ENCODE results near the gene SHKBP1.
A peak's percentile ranks its signal among the peaks of the same experiment; 100 is the strongest.
"Not testable (repeated sequence)": the region's sequence is repeated elsewhere in the genome, so short reads cannot be mapped to it uniquely, and the experiment has no call there.

Gene SHKBP1

DNA sequence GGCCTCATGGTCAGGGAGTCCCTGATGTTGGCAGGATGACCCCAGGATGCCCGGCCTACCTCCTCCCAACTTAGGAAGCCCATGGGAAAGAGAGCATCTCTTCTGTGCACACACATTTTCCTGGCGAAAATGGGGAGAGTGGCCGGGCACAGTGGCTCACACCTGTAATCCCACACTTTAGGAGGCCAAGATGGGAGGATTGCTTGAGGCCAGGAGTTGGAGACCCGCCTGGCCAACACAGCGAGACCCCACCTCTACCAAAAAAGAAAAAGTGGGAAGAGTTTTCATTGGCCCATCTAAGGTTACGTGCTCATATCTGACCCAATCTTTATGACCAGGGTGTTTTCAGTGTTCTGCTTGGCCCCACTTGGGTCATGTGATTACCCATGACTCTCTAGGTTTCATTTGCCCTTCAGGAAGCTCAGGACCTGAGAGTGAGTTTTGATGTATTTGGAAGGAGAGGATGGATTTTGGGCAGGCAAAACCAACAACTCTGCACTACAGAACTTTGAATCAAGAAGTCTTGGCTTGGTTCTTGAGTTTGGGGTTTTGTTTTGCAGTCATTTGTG is 33.6 kb upstream of the SHKBP1 start:
- peaks cover 18% of the 10 kb centered on the region for H3K4me1 ChIP-seq
- DNase-seq, result no peak
- TF ChIP-seq CTCF (IDR thresholded peaks at IDR 0.05; ENCODE audit: low read depth, low read length), result no peak
- peaks cover 6% of the 10 kb centered on the region for H3K36me3 ChIP-seq
- no peaks in the 10 kb centered on the region for H3K9me3 ChIP-seq
- no peak overlapping the region for H3K4me3 ChIP-seq (ENCODE audit: low read depth, low read length)
- H3K27me3 ChIP-seq, result no peaks in the 10 kb centered on the region

DNA sequence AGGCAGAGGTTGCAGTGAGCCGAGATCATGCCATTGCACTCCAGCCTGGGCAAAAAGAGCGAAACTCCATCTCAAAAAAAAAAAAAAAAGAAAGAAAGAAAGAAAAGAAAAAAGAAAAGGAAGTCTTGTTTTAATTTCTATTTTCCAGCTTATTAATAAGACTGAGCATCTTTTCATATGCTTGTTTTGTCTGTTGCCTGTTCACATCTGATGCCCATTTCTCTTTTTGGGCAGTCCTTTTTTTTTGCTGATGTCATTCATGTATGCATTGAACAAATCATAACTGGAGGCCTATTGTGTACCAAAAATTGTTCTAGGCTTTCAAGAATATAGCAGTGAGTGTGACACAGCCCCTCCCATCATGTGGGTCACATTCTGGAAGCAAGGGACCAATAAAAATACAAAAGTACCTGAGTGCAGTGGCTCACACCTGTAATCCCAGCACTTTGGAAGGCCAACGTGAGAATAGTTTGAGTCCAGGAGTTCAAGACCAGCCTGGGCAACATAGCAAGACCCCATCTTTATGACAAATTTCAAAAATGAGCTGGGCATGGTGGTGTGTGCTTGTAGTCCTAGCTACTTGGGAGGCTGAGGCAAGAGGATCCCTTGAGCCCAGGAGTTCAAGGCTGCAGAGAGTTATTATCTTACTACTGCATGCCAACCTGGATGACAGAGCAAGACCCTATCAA is 30.4 kb upstream of the SHKBP1 start:
- not testable (repeated sequence) for H3K9me3 ChIP-seq; DNase-seq; H3K36me3 ChIP-seq; H3K27me3 ChIP-seq; H3K4me3 ChIP-seq (ENCODE audit: low read depth, low read length)
- peaks cover 18% of the 10 kb centered on the region for H3K4me1 ChIP-seq

GRCh38 chr19:40547190-40547589 is 29.5 kb upstream of the SHKBP1 start:
- H3K9me3 ChIP-seq; H3K36me3 ChIP-seq; DNase-seq; H3K27me3 ChIP-seq; H3K4me3 ChIP-seq (ENCODE audit: low read depth, low read length): not testable (repeated sequence)
- H3K4me1 ChIP-seq, result peaks cover 15% of the 10 kb centered on the region

DNA sequence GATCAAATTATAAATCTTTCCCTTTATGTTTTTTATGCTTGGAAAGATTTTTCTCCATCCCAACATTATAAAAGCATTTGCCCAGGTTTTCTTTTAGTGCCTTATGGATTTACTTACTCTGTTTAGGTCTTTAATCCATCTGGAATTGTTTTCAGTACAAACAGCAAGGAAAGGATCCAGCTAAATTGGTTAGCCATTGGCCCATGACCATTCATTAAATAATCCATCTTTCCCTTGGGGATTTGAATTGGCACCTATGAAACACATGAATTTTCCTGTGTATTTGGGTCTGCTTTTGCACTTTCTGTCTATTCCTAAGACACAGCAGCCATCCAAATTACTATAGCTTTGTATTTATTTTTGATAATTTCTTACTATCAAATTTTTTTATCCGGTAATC is 28.8 kb upstream of the SHKBP1 start:
- Histone ChIP-seq H3K36me3 (peaks cover 6% of the 10 kb centered on the region), H3K9me3 (no peaks in the 10 kb centered on the region), H3K4me1 (peaks cover 12% of the 10 kb centered on the region), H3K4me3 (ENCODE audit: low read depth, low read length) (no peak overlapping the region), H3K27me3 (no peaks in the 10 kb centered on the region)
- DNase-seq, result no peak
- no peak for TF ChIP-seq CTCF (IDR thresholded peaks at IDR 0.05; ENCODE audit: low read depth, low read length)

DNA sequence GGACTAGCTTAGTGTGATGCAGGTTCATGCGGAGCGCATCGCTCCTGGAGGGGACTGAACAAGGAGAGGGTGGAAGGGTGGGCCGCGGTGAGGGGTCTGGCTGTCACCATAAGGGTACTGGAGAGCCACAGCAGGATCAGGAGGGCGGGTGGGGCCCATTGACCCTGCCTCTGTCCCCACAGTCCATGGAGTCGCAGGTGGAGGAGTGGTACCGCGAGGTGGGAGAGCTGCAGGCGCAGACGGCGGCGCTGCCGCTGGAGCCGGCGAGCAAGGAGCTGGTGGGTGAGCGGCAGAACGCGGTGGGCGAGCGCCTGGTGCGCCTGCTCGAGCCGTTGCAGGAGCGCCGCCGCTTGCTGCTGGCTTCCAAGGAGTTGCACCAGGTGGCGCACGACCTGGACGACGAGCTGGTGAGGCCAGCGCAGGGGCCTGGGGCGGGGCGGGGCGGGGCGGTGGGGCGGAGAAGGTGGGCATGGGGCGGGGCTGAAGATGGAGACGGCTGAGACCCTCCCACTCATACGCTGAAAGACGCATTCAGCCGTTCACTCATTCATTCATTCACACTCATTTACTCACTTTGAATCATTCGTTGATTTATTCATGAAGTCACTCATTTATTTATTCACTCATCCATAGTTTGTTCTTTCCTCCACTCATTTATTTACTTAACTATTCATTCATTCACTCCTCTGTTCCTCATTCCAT is 27.5 kb upstream of the SHKBP1 start:
- no peaks in the 10 kb centered on the region for H3K9me3 ChIP-seq
- no peaks in the 10 kb centered on the region for H3K27me3 ChIP-seq
- H3K4me3 ChIP-seq (ENCODE audit: low read depth, low read length), result peak overlapping the region; percentile 44
- TF ChIP-seq CTCF (IDR thresholded peaks at IDR 0.05; ENCODE audit: low read depth, low read length), result peak; percentile 48; the same call in 1 of the 2 replicates
- peaks cover 6% of the 10 kb centered on the region for H3K36me3 ChIP-seq
- DNase-seq, result peak; percentile 95
- peaks cover 3% of the 10 kb centered on the region; the same call in 1 of the 2 replicates for H3K4me1 ChIP-seq

GRCh38 chr19:40550951-40551350 is 25.7 kb upstream of the SHKBP1 start:
- TF ChIP-seq CTCF (IDR thresholded peaks at IDR 0.05; ENCODE audit: low read depth, low read length), result no peak
- no peaks in the 10 kb centered on the region for H3K9me3 ChIP-seq
- no peak overlapping the region for H3K4me3 ChIP-seq (ENCODE audit: low read depth, low read length)
- no peaks in the 10 kb centered on the region for H3K27me3 ChIP-seq
- no peak for DNase-seq
- peaks cover 3% of the 10 kb centered on the region; the same call in 1 of the 2 replicates for H3K4me1 ChIP-seq
- no peaks in the 10 kb centered on the region; the same call in 1 of the 2 replicates for H3K36me3 ChIP-seq

DNA sequence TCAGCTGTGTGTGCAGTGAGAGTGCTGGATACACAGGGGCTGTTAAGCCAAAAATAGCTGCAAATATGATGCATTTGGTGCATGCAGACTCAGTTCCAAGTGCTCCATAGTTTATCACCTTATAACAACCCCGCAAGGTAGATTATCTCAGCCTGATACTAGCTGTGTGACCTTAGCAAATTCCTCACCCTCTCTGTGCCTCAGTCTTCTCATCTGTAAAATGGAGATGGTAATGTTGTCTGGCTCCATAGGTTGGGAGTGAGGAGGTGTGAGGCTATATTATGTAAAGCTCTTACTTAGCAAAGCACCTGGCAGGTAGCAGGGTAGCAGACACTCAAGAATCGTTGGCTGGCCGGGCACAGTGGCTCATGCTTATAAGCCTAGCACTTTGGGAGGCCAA is 23.8 kb upstream of the SHKBP1 start:
- H3K9me3 ChIP-seq, result no peaks in the 10 kb centered on the region
- no peaks in the 10 kb centered on the region for H3K27me3 ChIP-seq
- peaks cover 3% of the 10 kb centered on the region; the same call in 1 of the 2 replicates for H3K4me1 ChIP-seq
- H3K4me3 ChIP-seq (ENCODE audit: low read depth, low read length), result no peak overlapping the region
- H3K36me3 ChIP-seq, result no peaks in the 10 kb centered on the region
- no peak for DNase-seq
- TF ChIP-seq CTCF (IDR thresholded peaks at IDR 0.05; ENCODE audit: low read depth, low read length), result no peak

All from BE2C (cell line).